Muscle layer of colon (tissue), 2 donors: ENCODE measurements around the gene OR51E2.

ENCODE experiments used
- H3K27ac ChIP-seq: one replicate; pipeline ENCODE4 v1.7.0; 2013; ENCODE audit warnings: low read depth, mild to moderate bottlenecking, low read length, moderate library complexity
- H3K27me3 ChIP-seq, 2 donors: one replicate each; pipeline ENCODE4 v1.7.0; 2013; ENCODE audit warnings: low read length in 2 of 2, mild to moderate bottlenecking in 2 of 2; ENCODE audit not compliant: insufficient read depth in 2 of 2, control insufficient read depth in 1 of 2
- H3K36me3 ChIP-seq: one replicate; pipeline ENCODE4 v1.7.0; 2013; ENCODE audit warnings: mild to moderate bottlenecking, low read length; ENCODE audit not compliant: insufficient read depth
- H3K4me1 ChIP-seq: one replicate; pipeline ENCODE4 v1.7.0; 2013; ENCODE audit warnings: mild to moderate bottlenecking, low read length; ENCODE audit not compliant: insufficient read depth
- H3K4me3 ChIP-seq, 2 donors: one replicate each; pipeline ENCODE4 v1.7.0; 2013; ENCODE audit warnings: low read length in 2 of 2, low read depth in 1 of 2, mild to moderate bottlenecking in 1 of 2, moderate library complexity in 1 of 2
- H3K9ac ChIP-seq: one replicate; pipeline ENCODE4 v1.7.0; 2013; ENCODE audit warnings: low read length
- H3K9me3 ChIP-seq: one replicate; pipeline ENCODE4 v1.7.0; 2013; ENCODE audit warnings: mild to moderate bottlenecking, low read length
- donor health status: abdominal sarcoma.
- donor health status: Adenocarcinoma of cecum.

The OR51E2 gene

GRCh38 chr11:4695442-4695841 is 2.2 kb downstream of the OR51E2 start:
- no peaks in the 10 kb centered on the region for H3K36me3 ChIP-seq
- H3K27me3 ChIP-seq: no peaks in the 10 kb centered on the region
- H3K27ac ChIP-seq: peak overlapping the region; percentile 46
- H3K4me3 ChIP-seq: peak overlapping the region in 1 of 2 donors; percentile 62
- H3K9ac ChIP-seq: peak overlapping the region; percentile 83
- H3K4me1 ChIP-seq: peaks cover 23% of the 10 kb centered on the region
- H3K9me3 ChIP-seq: no peaks in the 10 kb centered on the region

GRCh38 chr11:4684631-4685285 is 12.9 kb downstream of the OR51E2 start:
- H3K4me3 ChIP-seq: no peak overlapping the region

GRCh38 chr11:4682623-4683419 is 14.8 kb downstream of the OR51E2 start:
- Histone ChIP-seq H3K4me3 (no peak overlapping the region), H3K27me3 (no peaks in the 10 kb centered on the region), H3K4me1 (peaks cover 14% of the 10 kb centered on the region), H3K9ac (no peak overlapping the region), H3K36me3 (peaks cover 15% of the 10 kb centered on the region), H3K27ac (no peak overlapping the region), H3K9me3 (no peaks in the 10 kb centered on the region)

More at GRCh38 chr11:4684631-4685285, 12.9 kb downstream of the OR51E2 start:
- Histone ChIP-seq H3K9ac (no peak overlapping the region), H3K27me3 (no peaks in the 10 kb centered on the region), H3K4me1 (peaks cover 2% of the 10 kb centered on the region), H3K36me3 (peaks cover 15% of the 10 kb centered on the region), H3K27ac (no peak overlapping the region), H3K9me3 (no peaks in the 10 kb centered on the region)

GRCh38 chr11:4680341-4680740 is 17.3 kb downstream of the OR51E2 start:
- Histone ChIP-seq H3K27ac (no peak overlapping the region), H3K36me3 (peaks cover 15% of the 10 kb centered on the region)

GRCh38 chr11:4677948-4678347 is 19.7 kb downstream of the OR51E2 start:
- no peaks in the 10 kb centered on the region for H3K9me3 ChIP-seq
- H3K4me1 ChIP-seq: peaks cover 19% of the 10 kb centered on the region
- no peak overlapping the region for H3K4me3 ChIP-seq
- no peak overlapping the region for H3K27ac ChIP-seq
- no peaks in the 10 kb centered on the region for H3K27me3 ChIP-seq
- peaks cover 12% of the 10 kb centered on the region for H3K36me3 ChIP-seq
- H3K9ac ChIP-seq: no peak overlapping the region

More at GRCh38 chr11:4680341-4680740, 17.3 kb downstream of the OR51E2 start:
- Histone ChIP-seq H3K27me3 (no peaks in the 10 kb centered on the region), H3K9ac (no peak overlapping the region), H3K4me1 (peaks cover 14% of the 10 kb centered on the region), H3K9me3 (no peaks in the 10 kb centered on the region), H3K4me3 (no peak overlapping the region)

- Histone ChIP-seq H3K9ac (no peak overlapping the region), H3K27ac (no peak overlapping the region), H3K4me1 (peaks cover 15% of the 10 kb centered on the region), H3K9me3 (no peaks in the 10 kb centered on the region), H3K4me3 (no peak overlapping the region), H3K27me3 (no peaks in the 10 kb centered on the region), H3K36me3 (no peaks in the 10 kb centered on the region)
These were observed 23.9 kb downstream of the OR51E2 start for GRCh38 chr11:4673781-4674180.

GRCh38 chr11:4672470-4672869 is 25.2 kb downstream of the OR51E2 start:
- H3K4me1 ChIP-seq: peaks cover 12% of the 10 kb centered on the region
- no peak overlapping the region for H3K9ac ChIP-seq
- H3K9me3 ChIP-seq: no peaks in the 10 kb centered on the region
- H3K36me3 ChIP-seq: no peaks in the 10 kb centered on the region
- H3K27me3 ChIP-seq: no peaks in the 10 kb centered on the region
- no peak overlapping the region for H3K27ac ChIP-seq
- H3K4me3 ChIP-seq: no peak overlapping the region

GRCh38 chr11:4671741-4672140 is 25.9 kb downstream of the OR51E2 start:
- no peaks in the 10 kb centered on the region for H3K27me3 ChIP-seq
- no peak overlapping the region for H3K9ac ChIP-seq
- no peak overlapping the region for H3K4me3 ChIP-seq
- no peaks in the 10 kb centered on the region for H3K9me3 ChIP-seq
- H3K36me3 ChIP-seq: no peaks in the 10 kb centered on the region
- no peak overlapping the region for H3K27ac ChIP-seq
- peaks cover 12% of the 10 kb centered on the region for H3K4me1 ChIP-seq

- Histone ChIP-seq H3K4me1 (no peaks in the 10 kb centered on the region), H3K4me3 (no peak overlapping the region)
These were observed 32.2 kb downstream of the OR51E2 start for GRCh38 chr11:4665424-4665823.

GRCh38 chr11:4664786-4665185 is 32.9 kb downstream of the OR51E2 start:
- no peak overlapping the region for H3K27ac ChIP-seq
- no peak overlapping the region for H3K9ac ChIP-seq
- H3K27me3 ChIP-seq: no peaks in the 10 kb centered on the region
- no peaks in the 10 kb centered on the region for H3K36me3 ChIP-seq
- H3K4me3 ChIP-seq: no peak overlapping the region
- no peaks in the 10 kb centered on the region for H3K9me3 ChIP-seq
- H3K4me1 ChIP-seq: no peaks in the 10 kb centered on the region

More at GRCh38 chr11:4665424-4665823, 32.2 kb downstream of the OR51E2 start:
- Histone ChIP-seq H3K9ac (no peak overlapping the region), H3K9me3 (no peaks in the 10 kb centered on the region), H3K36me3 (no peaks in the 10 kb centered on the region), H3K27me3 (no peaks in the 10 kb centered on the region), H3K27ac (no peak overlapping the region)

- Histone ChIP-seq H3K4me3 (no peak overlapping the region), H3K27me3 (no peaks in the 10 kb centered on the region), H3K36me3 (no peaks in the 10 kb centered on the region), H3K4me1 (no peaks in the 10 kb centered on the region), H3K9ac (no peak overlapping the region), H3K27ac (no peak overlapping the region), H3K9me3 (no peaks in the 10 kb centered on the region)
These were observed 33.5 kb downstream of the OR51E2 start for GRCh38 chr11:4664183-4664582.
